SK-N-SH (cell line): ENCODE measurements around the gene CDAN1. TPM values are rescaled to one million over a fixed set of nuclear protein-coding genes. Genes with fewer than 3 reads are reported as not detected.

Experiments used
- CTCF ChIA-PET: fragments of 300-600, 350-600 bp; formaldehyde crosslinking; extraction: SDS; loops from one replicate; lab custom pipeline; 2021; lab: Yijun Ruan, JAX
- POLR2A ChIA-PET: fragments of 350-600 bp; sonication (Branson Sonifier 250); formaldehyde crosslinking; extraction: SDS; loops from one replicate; lab custom pipeline; 2020; ENCODE audit warnings: antibody characterized with exemption, inconsistent platforms; lab: Yijun Ruan, JAX
- DNase-seq: peaks from one replicate; pipeline ENCODE4 v3.0.0; 2012
- H2AFZ ChIP-seq: fragments of 200-600 bp; sonication (generic); 2 replicates; pipeline ENCODE4 v1.8.1; 2016; ENCODE audit warnings: antibody characterized with exemption, mild to moderate bottlenecking, low read depth
- H3F3A ChIP-seq: fragments of 200-600 bp; sonication (generic); replicated peaks from 2 replicates; pipeline ENCODE3; 2016; ENCODE audit warnings: antibody characterized with exemption, mild to moderate bottlenecking; ENCODE audit not compliant: insufficient read depth
- H3K27ac ChIP-seq, 2 experiments: fragments of 200-500 bp in 1 of 2; fragments of 200-600 bp in 1 of 2; sonication (Bioruptor generic) in 1 of 2; sonication (generic), shearing (Covaris generic) in 1 of 2; 2 replicates each; pipeline versions ENCODE4 v1.5.1 to v1.6.1; 2014 to 2016; ENCODE audit warnings: low read depth in 2 of 2, inconsistent platforms in 1 of 2, low read length in 1 of 2, mild to moderate bottlenecking in 1 of 2, mixed read lengths in 1 of 2
- H3K27me3 ChIP-seq: fragments of 200-600 bp; sonication (generic), shearing (Covaris generic); 2 replicates; pipeline ENCODE4 v1.6.1; 2016; ENCODE audit warnings: mixed run types; ENCODE audit not compliant: insufficient read depth
- H3K36me3 ChIP-seq, 2 experiments: fragments of 200-500 bp in 1 of 2; fragments of 200-600 bp in 1 of 2; sonication (Bioruptor generic) in 1 of 2; sonication (generic) in 1 of 2; replicated peaks in 1 of 2; 2 replicates each; pipeline versions ENCODE3 to v1.5.1; 2014 to 2016; ENCODE audit warnings: low read length in 1 of 2, mild to moderate bottlenecking in 1 of 2; ENCODE audit not compliant: insufficient read depth in 2 of 2, control insufficient read depth in 1 of 2
- H3K4me1 ChIP-seq, 2 experiments: fragments of 200-500 bp in 1 of 2; fragments of 200-600 bp in 1 of 2; sonication (Bioruptor generic) in 1 of 2; sonication (generic), shearing (Covaris generic) in 1 of 2; 2 replicates each; pipeline versions ENCODE4 v1.5.1 to v1.6.1; 2014 to 2016; ENCODE audit warnings: low read depth in 1 of 2, low read length in 1 of 2, mixed run types in 1 of 2; ENCODE audit not compliant: insufficient read depth in 2 of 2, control insufficient read depth in 1 of 2
- H3K4me2 ChIP-seq: fragments of 200-600 bp; sonication (generic), shearing (Covaris generic); 2 replicates; pipeline ENCODE4 v1.6.1; 2017; ENCODE audit warnings: mixed run types
- H3K4me3 ChIP-seq, 2 experiments: fragments of 200-500 bp in 1 of 2; fragments of 200-600 bp in 1 of 2; sonication (Bioruptor generic) in 1 of 2; sonication (generic), shearing (Covaris generic) in 1 of 2; 2 replicates each; pipeline versions ENCODE4 v1.5.1 to v1.8.1; 2014 to 2016; ENCODE audit warnings: low read depth in 2 of 2, inconsistent platforms in 1 of 2, low read length in 1 of 2, mild to moderate bottlenecking in 1 of 2, mixed read lengths in 1 of 2, moderate library complexity in 1 of 2
- H3K79me2 ChIP-seq: fragments of 200-600 bp; sonication (generic); 2 replicates; pipeline ENCODE4 v1.8.1; 2017; ENCODE audit warnings: mild to moderate bottlenecking; ENCODE audit not compliant: insufficient read depth
- H3K9ac ChIP-seq: fragments of 200-600 bp; sonication (generic); 2 replicates; pipeline ENCODE4 v1.6.1; 2017; ENCODE audit warnings: mixed run types
- H3K9me2 ChIP-seq: fragments of 200-600 bp; sonication (generic); 2 replicates; pipeline ENCODE4 v1.6.1; 2017; ENCODE audit warnings: mixed run types
- H3K9me3 ChIP-seq: fragments of 200-600 bp; sonication (generic); 2 replicates; pipeline ENCODE4 v1.6.1; 2017; ENCODE audit warnings: mixed run types, mild to moderate bottlenecking, moderate library complexity
- H4K20me1 ChIP-seq: fragments of 200-600 bp; sonication (generic); 2 replicates; pipeline ENCODE4 v1.6.1; 2017; ENCODE audit warnings: mild to moderate bottlenecking, mixed run types; ENCODE audit not compliant: insufficient read depth
- CHD2 ChIP-seq: fragments of 150-350 bp; IDR thresholded peaks from 2 replicates; pipeline ENCODE4 v1.6.1; 2018; ENCODE audit warnings: low read length; ENCODE audit not compliant: partially characterized antibody
- CTCF ChIP-seq: fragments of 200-600 bp; sonication (generic); IDR thresholded peaks from 2 replicates; pipeline ENCODE4 v1.6.1; 2017; ENCODE audit warnings: antibody characterized with exemption, mild to moderate bottlenecking, moderate library complexity
- NFIC ChIP-seq: IDR thresholded peaks from 2 replicates; pipeline ENCODE4 v1.4.0; 2012; ENCODE audit warnings: borderline replicate concordance
- NRF1 ChIP-seq: IDR thresholded peaks from 2 replicates; pipeline ENCODE4 v1.6.1; 2012; ENCODE audit warnings: low read depth, mild to moderate bottlenecking, low read length
- PBX3 ChIP-seq: IDR thresholded peaks from 2 replicates; pipeline ENCODE4; 2012
- RAD21 ChIP-seq: IDR thresholded peaks from 2 replicates; pipeline ENCODE4 v1.6.1; 2012; ENCODE audit warnings: mild to moderate bottlenecking, low read length
- RCOR1 ChIP-seq: fragments of 150-350 bp; IDR thresholded peaks from 2 replicates; pipeline ENCODE4 v1.6.1; 2017; ENCODE audit warnings: antibody characterized with exemption, low read length
- REST ChIP-seq: IDR thresholded peaks from 2 replicates; pipeline ENCODE4 v1.6.1; 2012; ENCODE audit warnings: mild to moderate bottlenecking, low read depth, low read length, moderate library complexity
- RFX5 ChIP-seq: IDR thresholded peaks from 2 replicates; pipeline ENCODE4 v1.6.1; 2012; ENCODE audit warnings: mild to moderate bottlenecking, improper control_type of control experiment, low read length
- RXRA ChIP-seq: IDR thresholded peaks from 2 replicates; pipeline ENCODE4 v1.4.0; 2012; ENCODE audit warnings: low read depth, mild to moderate bottlenecking, borderline replicate concordance
- SIN3A ChIP-seq: IDR thresholded peaks from 2 replicates; pipeline ENCODE4 v1.6.1; 2012; ENCODE audit warnings: low read depth, mild to moderate bottlenecking, low read length, moderate library complexity, borderline replicate concordance
- TEAD4 ChIP-seq: IDR thresholded peaks from 2 replicates; pipeline ENCODE4 v1.4.0; 2012; ENCODE audit warnings: mild to moderate bottlenecking, borderline replicate concordance; ENCODE audit not compliant: insufficient read depth
- USF2 ChIP-seq: fragments of 150-350 bp; IDR thresholded peaks from 2 replicates; pipeline ENCODE4 v1.6.1; 2017; ENCODE audit warnings: antibody characterized with exemption, low read length, low read depth, borderline replicate concordance
- YY1 ChIP-seq: IDR thresholded peaks from 2 replicates; pipeline ENCODE4 v1.4.0; 2012; ENCODE audit warnings: low read depth, mild to moderate bottlenecking
- WGBS: methylation state at CpG from one replicate; pipeline ENCODE4 v1.1.6; 2017; ENCODE audit warnings: low lambda C conversion rate; 5-methylcytosine and 5-hydroxymethylcytosine counted together
- polyA plus RNA-seq, 3 experiments: library from polyadenylated mRNA; depleted of rRNA; stranded (reverse); fragments of >200 nt; gene quantifications; 2 replicates each; pipeline ENCODE4 v1.2.3, GENCODE V29; 2012

CDAN1 gene
- polyA plus RNA-seq, 1 of the 3 experiments (the other 2 are of a cell fraction), result 6.2 TPM

GRCh38 chr15:42733027-42733426, 3.9 kb downstream of the CDAN1 start:
- H3K9me3 ChIP-seq, result no peaks in the 10 kb centered on the region
- H3F3A ChIP-seq, result peaks cover 5% of the 10 kb centered on the region
- TF ChIP-seq RAD21 (no peak), NRF1 (no peak), RFX5 (no peak), RCOR1 (no peak), PBX3 (no peak), CHD2 (no peak), REST (no peak), RXRA (no peak)
- TF ChIP-seq, all 33 proteins: peak for 0
- DNase-seq, result no peak
- 97% methylated on average over 11 of the region's 11 CpGs for WGBS
- Histone ChIP-seq H3K4me2 (no peak overlapping the region), H3K9me2 (no peaks in the 10 kb centered on the region), H3K9ac (no peak overlapping the region), H2AFZ (no peak overlapping the region), H3K27me3 (no peaks in the 10 kb centered on the region), H3K79me2 (peaks cover 27% of the 10 kb centered on the region), H4K20me1 (no peaks in the 10 kb centered on the region), H3K27ac (no peak overlapping the region), H3K36me3 (peaks cover 21 to 59% of the 10 kb centered on the region in 2 experiments), H3K4me3 (no peak overlapping the region), H3K4me1 (peaks cover 0 to 13% of the 10 kb centered on the region in 2 experiments; a peak in 1 of 4 replicates)
- ChIA-PET CTCF (interaction anchor here (1.2 kb wide), 1 partner anchor 193 kb away, joined by 3 read pairs; no protein-coding TSS in a partner anchor), POLR2A (interaction anchor here (1.1 kb wide), 1 partner anchor 13 kb away, joined by 3 read pairs; no protein-coding TSS in a partner anchor)

- peaks cover 0 to 15% of the 10 kb centered on the region in 2 experiments; a peak in 1 of 4 replicates for H3K4me1 ChIP-seq
- no peak for DNase-seq
- H3K9me3 ChIP-seq, result no peaks in the 10 kb centered on the region
- peaks cover 2% of the 10 kb centered on the region for H3F3A ChIP-seq
- no peak overlapping the region for H3K4me2 ChIP-seq
- H3K36me3 ChIP-seq, result peaks cover 27 to 67% of the 10 kb centered on the region in 2 experiments
- POLR2A ChIA-PET, result interaction anchor here (1.1 kb wide), 1 partner anchor 12 kb away, joined by 3 read pairs; no protein-coding TSS in a partner anchor
- WGBS, result 93% methylated on average over 13 of the region's 15 CpGs
- CTCF ChIA-PET, result interaction anchor here (1.2 kb wide), 1 partner anchor 194 kb away, joined by 3 read pairs; no protein-coding TSS in a partner anchor
- no peaks in the 10 kb centered on the region for H3K27me3 ChIP-seq
- H4K20me1 ChIP-seq, result no peaks in the 10 kb centered on the region
- H2AFZ ChIP-seq, result no peak overlapping the region
- H3K27ac ChIP-seq, result no peak overlapping the region; a peak in 1 of 4 replicates
- H3K79me2 ChIP-seq, result peaks cover 21% of the 10 kb centered on the region
- no peak overlapping the region for H3K9ac ChIP-seq
- no peaks in the 10 kb centered on the region for H3K9me2 ChIP-seq
- H3K4me3 ChIP-seq, result no peak overlapping the region
- TF ChIP-seq YY1 (no peak), CTCF (no peak), RAD21 (no peak), NFIC (no peak), TEAD4 (no peak), SIN3A (no peak), USF2 (no peak)
These were observed 4.7 kb downstream of the CDAN1 start for GRCh38 chr15:42732095-42732827.
